Stimulated activated CD8-positive, alpha-beta memory T cell treated with anti-CD3 and anti-CD28 coated beads, Interleukin-12 subunit alpha, Interleukin-12 subunit beta, amount 100 ng/mL, for 24 hours (primary cell): ENCODE results near the gene RAB5B.
A peak's percentile ranks its signal among the peaks of the same experiment; 100 is the strongest.

Experiments used
- DNase-seq: peaks from one replicate; pipeline ENCODE4 v3.0.0-alpha.2; 2020; ENCODE audit errors: extremely low read depth

RAB5B gene

GRCh38 chr12:55973599-55974307 is at the start of gene RAB5B:
RAB5B (plus strand) TSS chr12:55974078; CDS start chr12:55986961, 12,883 bp downstream.
- peak; percentile 94 for DNase-seq

- DNase-seq = no peak
Observed at GRCh38 chr12:55925371-55925770, 48.5 kb upstream of the RAB5B start.

GRCh38 chr12:55925870-55926737 is 47.8 kb upstream of the RAB5B start:
- DNase-seq = no peak

GRCh38 chr12:55926738-55927587 is 46.9 kb upstream of the RAB5B start:
- peak; percentile 79 for DNase-seq

GRCh38 chr12:55927588-55928502 is 46.0 kb upstream of the RAB5B start, which contains the start of gene PYM1:
PYM1 (minus strand) TSS chr12:55927894; CDS start chr12:55927761, 133 bp downstream.
- no peak for DNase-seq

- peak; percentile 61 for DNase-seq
Observed at GRCh38 chr12:55929306-55929791, 44.5 kb upstream of the RAB5B start.

- DNase-seq = peak; percentile 49
Observed at GRCh38 chr12:55930771-55931316, 43.0 kb upstream of the RAB5B start, which contains the start of gene DGKA. DGKA (plus strand) TSS chr12:55931162; CDS start chr12:55936504, 5,342 bp downstream.

GRCh38 chr12:55931317-55931779 is 42.5 kb upstream of the RAB5B start:
- no peak for DNase-seq

GRCh38 chr12:55931780-55932550 is 41.9 kb upstream of the RAB5B start:
- DNase-seq = no peak

GRCh38 chr12:55932551-55932910 is 41.3 kb upstream of the RAB5B start:
- DNase-seq = no peak

GRCh38 chr12:55933169-55933798 is 40.6 kb upstream of the RAB5B start:
- DNase-seq = no peak

GRCh38 chr12:55933799-55934742 is 39.8 kb upstream of the RAB5B start:
- no peak for DNase-seq

GRCh38 chr12:55934773-55935172 is 39.1 kb upstream of the RAB5B start:
- no peak for DNase-seq

GRCh38 chr12:55935738-55936151 is 38.1 kb upstream of the RAB5B start:
- no peak for DNase-seq

- no peak for DNase-seq
Observed at GRCh38 chr12:55937981-55938380, 35.9 kb upstream of the RAB5B start.

GRCh38 chr12:55938826-55939501 is 34.9 kb upstream of the RAB5B start:
- DNase-seq = no peak

- DNase-seq = no peak
Observed at GRCh38 chr12:55940065-55940732, 33.7 kb upstream of the RAB5B start.
